Stimulated activated CD4-positive, alpha-beta T cell treated with anti-CD3 and anti-CD28 coated beads, Interleukin-12 subunit alpha, Interleukin-12 subunit beta, amount 100 ng/mL, for 48 hours (primary cell): ENCODE measurements around the gene CARD9.

Experiments
- DNase-seq, 3 donors: peaks; one replicate each; pipeline ENCODE4 v3.0.0-alpha.2; 2020; ENCODE audit warnings: low read depth in 2 of 3, low spot score in 1 of 3

The CARD9 gene

GRCh38 chr9:136349546-136349945, 23.9 kb downstream of the CARD9 start:
- DNase-seq, result no peak

DNA sequence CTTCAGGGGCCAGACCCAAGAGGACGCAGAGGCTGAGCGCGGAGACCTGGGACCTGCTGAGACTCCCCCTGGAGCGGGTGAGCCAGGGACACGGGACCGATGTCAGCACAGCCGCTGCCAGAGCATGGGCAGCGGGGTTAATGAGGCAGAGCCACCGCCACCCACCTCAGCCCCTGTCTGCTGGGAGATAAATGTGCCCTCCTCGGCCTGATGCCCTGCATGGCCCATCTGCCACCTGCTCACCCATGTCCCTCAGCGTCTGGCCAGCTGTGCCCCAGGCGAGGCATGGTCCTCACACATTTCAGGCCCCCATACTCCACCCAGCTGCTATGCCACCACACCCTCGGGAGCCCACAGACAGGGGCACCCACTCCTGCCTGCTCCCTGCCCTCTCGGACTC, 24.8 kb downstream of the CARD9 start:
- no peak for DNase-seq

DNA sequence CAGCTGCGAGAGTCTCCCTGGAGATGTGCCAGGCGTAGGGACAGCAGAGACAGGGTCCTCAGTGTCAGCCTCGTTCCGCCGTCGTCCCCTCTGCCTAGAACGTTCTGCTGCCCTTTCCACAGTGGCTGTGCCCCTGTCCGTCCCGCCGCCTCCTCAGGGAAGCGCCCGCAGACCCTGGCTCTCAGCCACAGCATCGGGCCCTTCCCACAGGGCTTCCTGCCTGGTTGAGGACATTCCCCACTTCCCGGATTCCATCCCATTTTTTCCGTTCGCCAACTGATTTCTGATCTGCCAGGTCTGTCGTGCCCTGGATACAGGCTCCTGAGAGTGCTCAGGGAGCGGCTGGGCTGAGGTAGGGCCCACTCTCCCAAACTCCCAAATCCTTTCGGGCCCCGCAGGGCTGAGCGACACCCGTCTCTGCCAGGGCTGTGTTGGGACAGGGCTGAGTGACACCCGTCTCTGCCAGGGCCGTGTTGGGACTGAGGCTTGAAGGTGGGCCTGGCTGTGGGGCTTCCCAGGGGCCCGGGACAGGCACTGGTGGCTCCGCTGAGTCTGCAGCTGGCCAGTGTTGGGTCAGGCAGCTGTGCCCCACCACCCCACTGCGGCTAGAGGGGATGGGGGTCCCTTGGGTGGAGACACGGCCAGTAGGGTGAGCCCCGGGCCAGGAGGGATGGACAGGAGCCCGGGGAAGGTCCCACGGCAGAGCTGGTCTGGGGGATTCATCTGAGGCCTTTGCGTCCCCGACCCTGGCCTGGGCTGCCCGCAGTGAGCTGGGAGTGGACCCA, 25.8 kb downstream of the CARD9 start:
- DNase-seq, result no peak

DNA sequence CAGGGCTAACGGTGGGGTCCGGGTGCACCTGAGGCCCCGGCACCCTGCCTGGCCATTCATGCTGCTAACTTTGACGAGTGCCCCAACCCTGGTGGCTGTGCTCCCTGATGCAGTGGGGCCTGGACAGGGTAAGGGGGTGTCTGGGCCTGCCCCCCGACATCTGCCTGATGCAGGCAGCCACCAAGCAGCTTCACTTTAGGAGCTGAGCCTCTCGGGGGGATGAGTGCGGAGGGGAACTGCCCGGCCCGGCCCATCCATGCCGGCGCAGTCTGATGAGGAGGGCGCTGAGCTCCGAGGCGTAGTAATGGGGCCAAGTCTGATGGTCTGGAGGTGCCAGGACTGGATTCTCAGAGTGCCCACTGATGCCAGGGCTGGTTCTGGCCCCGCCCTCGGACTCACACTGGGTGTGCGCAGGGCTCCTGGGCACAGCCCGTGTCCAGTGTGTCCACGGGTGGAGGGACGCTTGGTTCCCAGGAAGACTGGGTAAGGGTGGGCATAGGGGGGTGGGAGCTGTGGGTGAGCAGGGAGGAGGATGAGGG, 26.5 kb downstream of the CARD9 start:
- no peak for DNase-seq

GRCh38 chr9:136346157-136346481, 27.4 kb downstream of the CARD9 start:
- no peak for DNase-seq

GRCh38 chr9:136345281-136346156, 27.9 kb downstream of the CARD9 start:
- DNase-seq, result no peak

GRCh38 chr9:136344544-136345280, 28.8 kb downstream of the CARD9 start:
- no peak for DNase-seq

- no peak for DNase-seq
Measured at GRCh38 chr9:136343884-136344269, 29.6 kb downstream of the CARD9 start.

DNA sequence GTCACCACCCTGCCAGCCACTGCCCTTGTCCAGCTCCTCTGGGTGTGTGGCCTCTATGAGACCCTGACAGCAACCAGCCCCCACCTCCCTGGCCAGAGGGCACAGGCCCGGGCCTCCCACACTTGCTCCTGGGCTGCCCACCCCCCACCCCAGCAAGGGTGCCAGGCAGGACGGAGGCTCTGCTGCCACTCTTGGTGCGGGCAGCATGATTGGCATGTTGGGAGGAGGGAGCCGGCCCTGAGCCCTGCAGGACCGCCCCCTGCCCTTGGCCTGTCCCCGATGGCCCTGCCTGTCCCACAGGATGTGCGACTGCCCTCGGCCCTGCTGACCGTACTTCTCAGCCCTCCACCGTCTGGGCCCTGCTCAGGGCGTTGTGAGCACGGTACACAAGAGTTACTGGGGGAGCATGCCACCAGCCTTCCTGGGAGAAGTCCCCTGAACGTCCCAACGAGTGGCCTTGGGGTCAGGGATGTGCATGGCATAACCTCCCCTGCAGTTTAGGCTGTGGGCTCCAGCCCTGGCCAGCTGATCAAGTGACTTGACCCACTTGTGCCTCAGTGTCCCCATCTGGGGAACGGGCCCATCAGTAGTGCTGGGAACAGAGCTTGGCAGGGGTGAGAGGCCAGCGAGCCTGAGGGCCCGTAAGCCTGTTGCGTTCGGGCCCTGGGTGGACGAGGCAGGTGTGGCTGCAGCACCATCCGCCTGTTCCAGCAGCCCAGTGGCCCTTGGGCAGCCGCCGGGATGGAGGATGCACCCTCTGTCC, 30.2 kb downstream of the CARD9 start:
- no peak for DNase-seq

DNA sequence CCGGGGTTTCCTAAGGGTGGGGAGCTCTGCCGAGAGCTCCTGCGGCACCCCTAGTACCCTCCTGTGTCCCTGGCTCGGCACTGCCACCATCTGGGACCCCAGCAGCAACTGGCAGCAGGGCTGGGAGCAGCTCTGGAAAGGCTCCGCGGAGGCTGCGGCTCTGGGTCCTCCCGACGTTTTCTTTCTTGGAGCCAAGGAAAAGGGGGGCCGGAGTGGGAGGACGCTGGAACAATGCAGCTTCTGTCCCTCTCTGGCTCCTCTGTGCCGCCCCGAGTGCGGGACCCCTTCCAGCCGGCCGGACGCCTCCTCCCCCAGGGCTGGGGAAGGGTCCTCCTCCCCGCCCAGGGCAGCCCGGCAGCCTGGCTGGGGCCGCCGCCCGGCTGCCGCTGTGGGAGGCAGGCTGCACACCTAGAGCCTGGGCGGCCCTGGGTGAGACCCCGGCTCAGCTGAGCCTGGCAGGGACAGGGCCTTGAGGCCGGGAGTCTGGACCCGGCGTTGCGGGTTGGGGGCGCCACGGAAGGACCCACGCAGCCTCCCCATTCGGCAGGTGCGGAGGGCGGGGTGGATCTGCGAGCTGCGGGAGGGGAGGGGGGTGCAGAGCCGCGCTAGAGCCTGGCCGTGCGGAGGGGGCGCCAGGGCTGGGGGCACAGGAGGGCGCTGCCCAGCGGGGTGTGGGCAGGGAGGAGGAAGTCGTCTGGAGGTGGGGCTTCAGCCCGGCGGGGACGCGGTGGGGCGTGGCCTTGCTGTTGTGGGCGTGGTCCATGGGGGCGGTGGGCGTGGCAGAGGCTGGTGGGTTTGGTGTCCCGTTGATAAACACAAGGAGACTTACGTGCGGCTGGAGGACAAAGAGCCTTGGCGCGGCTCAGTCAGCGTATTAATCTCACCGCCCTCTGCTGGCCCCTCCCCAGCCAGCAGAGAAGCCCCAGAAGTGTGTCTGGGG, 31.0 kb downstream of the CARD9 start:
- DNase-seq, result peak; percentile 38 to 74 (median 57)

DNA sequence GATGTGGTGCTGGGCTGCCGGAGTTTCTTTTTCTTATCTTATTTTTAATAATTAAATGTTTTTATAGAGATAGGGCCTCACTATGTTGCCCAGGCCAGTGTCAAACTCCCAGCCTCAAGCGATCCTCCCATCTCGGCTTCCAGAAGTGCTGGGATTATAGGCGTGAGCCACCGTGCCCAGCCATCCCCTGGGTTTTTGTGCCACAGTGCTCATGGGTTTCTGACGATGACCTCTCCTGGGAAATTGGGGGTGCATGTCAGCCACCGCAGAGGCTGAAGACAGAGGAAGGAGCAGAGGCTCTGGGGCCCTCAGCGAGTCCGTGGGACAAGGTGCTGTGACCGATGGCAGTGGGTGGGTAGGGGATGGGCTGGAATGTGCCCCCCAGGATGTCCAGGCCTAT, 31.7 kb downstream of the CARD9 start:
- DNase-seq, result no peak

DNA sequence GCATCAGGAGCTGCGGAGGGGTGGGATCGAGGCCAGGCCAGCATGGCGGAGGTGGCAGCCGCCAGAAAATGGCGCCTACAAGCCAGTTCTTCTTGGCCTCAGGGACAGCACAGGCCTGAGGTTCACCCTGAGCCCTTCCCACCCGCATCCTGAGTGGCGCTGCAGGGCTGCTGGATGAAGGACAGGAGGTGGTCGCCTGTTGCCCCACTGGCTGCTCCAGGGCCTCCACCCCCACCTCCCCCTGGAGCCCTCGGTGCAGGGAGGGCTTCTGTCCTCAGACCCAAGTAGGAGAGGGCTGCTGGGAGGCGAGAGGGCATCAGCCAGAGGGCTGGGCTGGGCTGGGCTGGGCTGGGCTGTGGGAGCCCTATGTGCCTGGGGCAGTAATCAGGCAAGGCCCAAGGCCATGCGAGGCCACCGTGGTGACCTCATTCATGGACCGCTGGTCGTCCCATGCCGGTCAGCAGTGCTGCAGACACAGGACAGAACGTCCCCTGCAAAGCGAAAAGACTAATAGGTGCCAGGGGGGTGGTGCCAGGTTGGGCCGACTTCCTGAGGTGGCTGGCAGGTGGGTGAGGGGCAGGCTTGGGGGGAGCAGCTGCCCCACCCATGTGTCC, 32.3 kb downstream of the CARD9 start:
- no peak for DNase-seq

DNA sequence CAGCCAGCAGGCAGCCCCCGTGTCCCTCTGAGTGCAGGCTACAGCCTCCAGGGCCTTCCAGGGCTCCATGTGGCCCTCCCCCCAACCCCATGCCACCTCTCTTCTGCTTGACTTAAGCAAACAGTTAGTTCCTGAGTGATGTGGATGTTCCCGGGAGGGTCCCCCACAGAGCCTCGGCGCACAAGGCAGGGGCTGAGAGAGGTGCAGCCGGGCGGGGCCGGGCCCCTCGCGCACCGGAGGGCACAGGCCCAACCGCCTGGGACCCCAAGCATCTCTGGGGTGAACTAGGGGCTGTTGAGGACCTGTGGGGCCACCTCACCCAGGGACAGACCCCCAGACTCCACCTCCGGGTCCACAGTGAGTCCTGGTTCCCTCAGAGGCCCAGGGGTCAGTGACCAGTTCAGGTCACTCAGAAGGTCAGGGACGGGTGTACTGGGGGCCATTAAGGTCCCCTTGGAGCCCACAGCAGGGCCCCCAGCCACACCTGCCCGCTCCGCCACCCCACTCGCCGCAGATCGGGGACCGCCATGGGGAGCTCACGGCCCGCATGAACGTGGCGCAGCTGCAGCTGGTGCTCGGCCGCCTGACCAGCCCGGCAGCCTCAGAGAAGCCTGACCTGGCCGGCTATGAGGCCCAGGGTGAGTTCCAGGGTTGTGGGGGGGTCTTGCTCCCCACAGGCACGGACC, 33.0 kb downstream of the CARD9 start:
- DNase-seq, result no peak

- DNase-seq, result no peak
Measured at GRCh38 chr9:136339958-136340310, 33.5 kb downstream of the CARD9 start.

GRCh38 chr9:136339173-136339957, 34.1 kb downstream of the CARD9 start:
- DNase-seq, result peak in 2 of 3 donors; percentile 17 to 32

- no peak for DNase-seq
Measured at GRCh38 chr9:136338511-136338910, 35.0 kb downstream of the CARD9 start.

- no peak for DNase-seq
Measured at GRCh38 chr9:136337416-136338395, 35.8 kb downstream of the CARD9 start.
